UCSD-AML1 (cell line): Measurements from ENCODE around the gene EARS2.
"Not testable (repeated sequence)": the region's sequence is repeated elsewhere in the genome, so short reads cannot be mapped to it uniquely, and the experiment has no call there.

Experiments
- DNase-seq: peaks from one replicate; lab custom pipeline; 2025; ENCODE audit not compliant: unreplicated experiment; lab: John Stamatoyannopoulos, UW

The EARS2 gene

DNA sequence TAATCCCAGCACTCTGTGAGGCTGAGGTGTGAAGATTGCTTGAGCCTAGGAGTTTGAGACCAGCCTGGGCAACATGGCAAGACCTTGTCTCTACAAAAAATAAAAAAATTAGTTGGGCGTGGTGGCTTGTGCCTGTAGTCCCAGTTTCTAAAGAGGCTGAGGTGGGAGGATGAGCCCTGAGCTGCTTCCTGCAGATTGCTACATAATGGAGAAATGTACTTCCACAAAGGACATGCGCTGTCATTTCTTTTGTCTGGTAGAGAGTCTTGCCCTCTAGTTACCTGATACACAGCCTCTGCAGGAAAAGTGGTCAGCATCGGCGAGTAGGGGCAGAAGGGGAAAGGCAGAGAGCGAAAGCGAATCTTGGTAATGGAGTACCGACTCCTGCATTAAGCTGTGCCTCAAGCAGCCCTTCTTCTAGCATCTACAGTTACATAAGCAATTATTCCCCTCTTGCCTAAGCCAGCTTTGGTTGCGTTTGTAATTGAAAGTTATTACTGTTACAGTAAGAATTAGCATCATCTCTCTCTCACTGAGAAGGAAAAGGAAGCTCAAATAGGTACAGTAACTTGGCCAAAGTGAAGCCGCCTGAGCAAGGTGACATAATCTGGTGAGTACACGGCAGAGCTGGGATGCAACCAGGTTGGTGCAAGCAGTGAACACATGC, 28.4 kb downstream of the EARS2 start:
- no peak for DNase-seq

DNA sequence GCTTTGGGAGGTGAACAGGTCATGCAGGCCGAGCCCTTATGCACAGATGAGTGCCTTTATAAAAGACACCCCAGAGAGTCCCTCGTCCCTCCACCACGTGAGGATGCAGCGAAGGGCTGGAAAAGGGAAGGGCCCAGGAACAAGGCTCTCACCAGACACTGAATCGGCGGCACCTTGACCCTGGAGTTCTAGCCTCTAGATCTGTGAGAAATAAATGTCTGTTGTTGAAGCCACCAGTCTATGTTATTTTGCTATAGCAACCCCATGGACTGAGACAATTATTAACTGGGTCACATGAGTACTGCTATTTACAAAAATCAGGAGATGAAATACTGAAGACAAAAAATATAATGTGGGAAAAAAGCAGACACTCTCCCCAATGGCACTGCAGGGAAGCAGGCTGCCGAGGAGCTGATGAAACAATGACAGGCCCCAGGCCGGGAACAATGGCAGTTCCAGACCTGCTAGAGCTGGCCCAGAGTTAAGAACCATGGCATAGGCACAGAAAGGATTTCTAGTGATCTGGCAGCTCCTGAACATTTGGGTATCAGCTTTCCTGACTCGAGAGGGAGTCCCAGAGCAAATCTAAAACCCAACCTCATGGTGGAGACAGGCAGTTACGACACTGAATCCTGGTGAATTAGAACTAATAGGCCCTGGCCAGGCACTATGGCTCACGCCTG, 29.0 kb downstream of the EARS2 start:
- DNase-seq, result no peak

- no peak for DNase-seq
Observed at GRCh38 chr16:23524886-23525285, 32.3 kb downstream of the EARS2 start.

DNA sequence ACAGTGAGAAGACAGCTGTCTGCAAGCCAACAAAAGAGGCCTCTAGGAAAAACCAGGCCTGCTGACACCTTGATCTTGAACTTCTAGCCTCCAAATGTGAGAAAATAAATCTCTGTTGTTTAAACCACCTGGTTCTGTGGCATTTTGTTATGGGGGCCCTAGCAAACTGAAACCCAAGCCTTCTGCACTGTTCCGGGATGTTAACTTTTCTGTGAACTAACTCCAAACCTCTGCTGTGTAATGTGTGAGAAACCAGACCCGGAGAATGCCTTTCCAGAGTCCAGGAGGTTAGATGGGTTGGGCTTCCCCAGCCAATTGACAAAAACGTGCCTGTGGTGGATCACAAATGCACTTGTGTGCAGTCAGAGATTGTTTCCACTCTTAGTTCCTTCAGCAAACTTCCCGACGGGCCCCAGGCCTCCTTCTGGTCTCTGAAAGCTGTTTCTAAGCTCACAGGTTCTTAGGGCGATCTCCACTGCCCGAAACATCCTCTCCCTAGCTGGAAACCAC, 33.2 kb downstream of the EARS2 start:
- DNase-seq, result no peak

DNA sequence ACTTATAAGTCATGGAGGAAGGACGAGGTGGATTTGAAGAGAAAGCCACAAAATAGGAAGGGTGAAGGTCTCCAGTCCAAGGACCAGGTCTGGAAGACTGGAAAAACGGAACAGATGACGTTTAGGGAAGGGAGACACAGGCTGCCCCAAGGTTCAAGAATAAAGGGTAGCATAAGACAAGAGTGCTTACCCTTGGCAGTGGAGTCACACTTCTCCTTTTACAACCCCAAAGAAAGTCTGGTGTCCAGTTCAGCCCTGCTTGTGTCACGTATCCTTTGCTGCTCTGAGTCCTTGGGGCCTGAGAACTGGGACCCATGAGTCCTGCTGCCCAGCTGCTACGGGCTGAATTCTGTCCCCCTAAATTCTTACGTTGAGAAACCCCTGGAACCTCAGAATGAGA, 33.8 kb downstream of the EARS2 start:
- DNase-seq, result no peak

- no peak for DNase-seq
Observed at GRCh38 chr16:23521965-23522364, 35.2 kb downstream of the EARS2 start.

DNA sequence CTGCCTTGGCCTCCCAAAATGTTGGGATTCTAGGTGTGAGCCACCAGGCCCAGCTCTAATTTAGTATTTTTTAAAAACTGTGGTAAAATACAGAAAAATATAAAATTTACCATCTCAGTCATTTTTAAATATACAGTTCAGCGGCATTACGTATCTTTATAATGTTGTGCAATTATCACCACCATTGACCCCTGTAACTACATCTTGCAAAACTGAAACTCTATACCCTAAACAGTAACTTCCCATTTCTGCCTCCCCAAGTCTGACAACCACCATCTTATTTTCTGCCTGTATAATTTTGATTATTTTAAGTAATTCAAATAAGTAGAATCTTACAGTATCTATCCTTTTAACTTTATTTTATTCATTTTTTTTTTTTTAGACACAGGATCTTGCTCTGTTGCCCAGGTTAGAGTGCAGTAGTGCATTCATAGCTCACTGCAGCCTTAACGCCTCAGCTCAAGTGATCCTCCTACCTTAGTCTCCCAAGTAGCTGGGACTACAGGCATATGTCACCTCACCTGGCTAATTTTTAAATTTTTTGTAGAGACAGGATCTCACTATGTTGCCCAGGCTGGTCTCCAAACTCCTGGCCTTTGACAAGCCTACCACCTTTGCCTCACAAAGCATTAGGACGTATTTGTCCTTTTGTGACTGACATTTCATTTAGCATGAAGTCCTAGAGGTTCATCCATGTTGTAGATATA, 36.0 kb downstream of the EARS2 start:
- no peak for DNase-seq

DNA sequence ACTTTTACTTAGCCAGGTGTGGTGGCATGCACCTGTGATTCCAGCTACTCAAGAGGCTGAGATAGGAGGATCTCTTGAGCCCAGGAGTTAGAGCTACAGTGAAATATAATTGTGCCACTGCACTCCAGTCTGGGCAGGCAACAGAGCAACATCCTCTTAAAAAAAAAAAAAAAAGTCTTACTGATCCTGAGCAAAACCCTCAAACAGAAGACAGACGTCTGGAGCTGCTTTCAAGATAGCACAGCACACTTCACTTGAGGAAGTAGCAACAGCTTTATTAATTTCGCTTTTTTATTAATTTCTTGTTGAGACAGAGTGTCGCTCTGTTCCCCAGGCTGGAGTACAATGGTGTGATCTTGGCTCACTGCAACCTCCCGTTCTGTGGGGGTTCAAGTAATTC, 36.6 kb downstream of the EARS2 start:
- no peak for DNase-seq

DNA sequence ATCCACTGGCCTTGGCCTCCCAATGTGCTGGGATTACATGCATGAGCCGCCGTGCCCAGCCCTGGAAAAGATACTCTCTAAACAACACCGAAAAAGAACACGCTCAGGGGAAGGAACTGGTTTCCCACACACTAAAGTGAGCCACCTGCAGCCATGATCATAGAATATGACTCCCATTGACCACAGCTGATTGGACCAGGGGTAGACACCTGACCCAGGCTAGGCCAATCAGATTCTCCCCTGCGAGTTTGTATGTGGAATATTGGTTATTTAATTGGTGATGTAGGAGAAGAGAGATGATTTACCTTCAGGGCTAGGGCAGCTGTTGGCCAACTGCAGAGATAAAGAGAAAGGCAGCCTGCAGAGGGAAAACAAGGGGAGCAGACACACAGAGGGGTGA, 37.9 kb downstream of the EARS2 start:
- DNase-seq, result no peak

- DNase-seq, result no peak
Observed at GRCh38 chr16:23518435-23518891, 38.7 kb downstream of the EARS2 start.

DNA sequence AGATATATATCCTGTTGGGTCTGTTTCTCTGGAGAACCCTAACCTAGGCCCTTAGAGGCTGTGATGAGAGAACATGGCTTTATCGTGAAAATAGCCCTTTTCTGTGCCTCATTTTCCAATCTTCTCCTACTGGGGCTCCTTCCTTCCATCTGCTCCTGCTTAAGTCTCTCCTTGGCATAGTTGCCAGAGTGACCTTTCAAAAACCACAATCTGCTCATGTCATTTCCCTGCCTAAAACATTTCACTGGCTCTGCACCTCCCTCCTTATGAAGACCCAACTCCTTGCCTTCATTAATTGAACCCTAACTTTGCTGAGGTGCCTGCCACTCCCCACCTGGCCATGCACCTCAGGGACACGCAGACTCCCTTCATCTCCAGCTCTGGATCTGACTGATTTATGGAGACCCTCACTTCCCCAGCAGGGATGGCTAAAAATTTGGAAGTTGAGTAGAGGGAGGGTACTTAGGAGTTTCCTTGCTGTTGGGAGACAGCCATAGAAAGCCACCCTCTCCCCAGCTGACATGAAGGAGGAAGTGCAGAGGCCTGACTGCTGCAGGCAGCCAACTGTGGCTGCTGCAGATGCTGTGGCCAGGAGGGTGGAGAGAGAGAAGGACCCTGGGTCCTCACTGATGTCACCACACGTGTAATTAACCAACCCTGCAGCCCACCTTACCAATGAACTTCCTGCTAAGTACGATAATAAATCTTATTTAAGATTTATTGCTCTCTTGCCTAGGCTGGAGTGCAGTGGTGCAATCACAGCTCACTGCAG, 40.6 kb downstream of the EARS2 start:
- DNase-seq, result no peak

- DNase-seq, result no peak
Observed at GRCh38 chr16:23515881-23516280, 41.3 kb downstream of the EARS2 start.

DNA sequence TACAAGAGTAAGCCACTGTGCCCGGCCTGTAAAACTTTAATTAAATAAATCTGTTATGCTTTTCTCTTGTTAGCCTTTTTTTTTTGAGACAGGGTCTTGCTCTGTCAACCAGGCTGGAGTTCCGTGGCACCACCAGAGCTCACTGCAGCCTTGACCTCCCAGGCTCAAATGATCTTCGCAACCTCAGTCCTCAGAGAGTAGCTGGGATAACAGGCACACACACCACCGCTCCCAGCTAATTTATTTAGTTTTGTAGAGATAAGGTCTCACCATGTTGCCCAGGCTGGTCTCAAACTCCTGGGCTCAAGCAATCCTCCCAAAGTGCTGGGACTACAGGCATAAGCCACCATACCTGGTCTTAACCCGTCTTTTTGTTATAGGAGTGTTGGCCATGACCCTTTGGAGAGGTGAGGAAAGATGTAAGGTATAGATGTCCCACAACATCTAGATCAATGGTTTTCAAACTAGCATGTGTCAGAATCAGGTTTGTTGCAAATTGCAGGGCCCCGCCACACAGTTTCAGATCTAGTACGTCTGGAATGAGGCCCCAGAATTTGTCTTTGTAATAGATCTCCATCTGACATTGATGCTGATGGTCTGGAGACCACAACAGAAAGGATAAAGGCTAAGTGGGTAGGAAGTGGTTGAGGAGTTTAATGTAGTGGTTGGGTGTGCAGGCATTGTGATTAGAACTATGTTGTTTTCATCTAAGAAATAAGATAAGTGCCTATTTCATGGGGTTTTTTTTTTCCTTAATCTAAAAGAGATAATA, 42.6 kb downstream of the EARS2 start:
- DNase-seq, result no peak

DNA sequence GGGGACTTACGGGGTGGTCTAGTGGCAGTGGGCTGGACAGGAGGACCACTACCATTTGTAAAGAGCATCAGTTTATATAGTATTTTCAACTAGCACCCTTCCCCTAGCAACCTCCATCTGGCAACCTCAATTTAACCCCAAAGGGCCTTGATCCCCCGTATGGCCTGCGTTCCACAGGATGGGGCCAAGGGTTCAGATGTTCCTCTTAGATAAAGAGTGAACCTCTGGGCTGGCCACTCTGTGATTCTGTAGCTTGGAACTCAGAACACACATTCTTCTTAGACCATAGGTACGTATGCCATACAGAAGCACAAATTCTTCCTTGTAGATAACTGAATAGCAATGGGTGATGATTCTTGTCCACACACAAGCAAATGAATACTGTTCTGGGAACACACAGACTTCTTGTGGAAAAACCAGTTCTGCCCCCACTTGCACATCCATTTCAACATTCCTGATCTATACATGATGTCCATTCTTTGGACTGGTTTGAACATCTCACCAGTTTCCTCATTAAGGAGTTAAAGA, 44.9 kb downstream of the EARS2 start:
- DNase-seq, result no peak

DNA sequence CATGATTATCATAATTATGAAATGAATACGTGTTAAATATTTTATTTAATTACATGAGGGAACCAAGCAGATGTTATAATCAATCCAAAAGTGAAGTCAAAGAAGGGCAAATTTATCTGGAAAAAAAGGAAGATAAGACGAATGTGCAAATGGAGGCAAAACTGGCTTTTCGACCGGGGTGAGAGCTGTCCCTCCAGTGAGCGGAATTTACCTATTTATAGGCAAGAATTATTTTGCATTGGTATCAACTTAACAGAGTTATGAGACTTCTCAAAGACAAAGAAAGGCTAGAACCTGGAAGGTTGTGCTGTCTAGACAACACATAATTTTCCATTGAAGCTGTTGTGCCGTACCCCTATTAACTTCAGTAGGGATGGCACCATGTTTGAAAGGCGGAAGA, 45.4 kb downstream of the EARS2 start:
- DNase-seq, result no peak

- DNase-seq, result not testable (repeated sequence)
Observed at GRCh38 chr16:23510915-23511270, 46.3 kb downstream of the EARS2 start.

GRCh38 chr16:23510164-23510914, 46.8 kb downstream of the EARS2 start, which contains the start of gene GGA2:
GGA2 (minus strand) TSS chr16:23510494; CDS start chr16:23510411, 83 bp downstream.
- DNase-seq, result peak; percentile 87

DNA sequence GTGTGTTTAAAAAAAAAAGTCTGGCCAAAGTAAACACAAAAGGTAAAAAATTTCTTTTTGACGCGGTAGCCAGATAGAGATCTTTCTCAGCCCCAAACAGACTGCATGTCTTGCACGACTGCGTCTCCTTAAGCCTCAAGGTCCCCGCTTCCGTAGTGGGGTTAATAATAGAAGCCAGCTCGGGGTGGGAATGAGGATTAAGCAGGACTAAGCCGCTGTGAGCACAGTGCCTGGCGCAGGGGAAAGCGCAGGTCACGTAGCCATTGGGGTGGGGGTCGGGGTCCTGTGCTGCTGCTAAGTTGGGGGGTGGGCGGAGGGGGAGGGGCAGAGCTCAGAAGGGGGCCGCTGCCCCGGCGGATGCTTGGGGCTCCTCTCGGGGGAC, 47.4 kb downstream of the EARS2 start:
- DNase-seq, result peak; percentile 47

GRCh38 chr16:23509441-23509754, 47.8 kb downstream of the EARS2 start:
- no peak for DNase-seq
